ENCODE data around the gene ZC3HAV1.

DNA sequence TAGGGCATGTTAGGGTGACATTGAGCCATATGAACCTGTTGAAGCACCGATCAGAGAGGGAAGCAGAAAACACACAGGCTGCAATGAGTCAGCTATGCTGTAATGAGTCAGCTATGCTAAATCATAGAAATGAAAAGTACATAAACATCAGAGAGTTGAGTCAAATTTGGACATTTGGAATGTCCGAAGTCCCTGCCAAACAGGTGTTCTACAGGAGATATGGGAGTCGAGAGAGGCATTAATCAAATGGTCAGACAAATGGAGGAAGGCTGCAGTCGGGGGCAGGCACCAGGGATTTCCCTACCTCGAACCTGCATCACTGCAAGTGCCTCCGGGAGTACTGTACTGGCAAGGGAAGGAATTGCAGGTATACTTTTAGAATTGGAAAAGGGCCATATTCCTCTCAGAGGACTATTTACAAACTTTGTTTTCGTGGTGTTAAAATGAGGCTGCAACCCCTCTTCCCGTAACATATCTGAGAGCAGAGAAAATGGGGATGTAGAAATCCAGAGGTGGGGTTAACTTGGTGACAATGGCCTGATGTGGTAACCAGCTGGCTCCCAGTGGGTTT lies 8.8 kb upstream of the ZC3HAV1 start:
- TF ChIP-seq, protein P1, sequence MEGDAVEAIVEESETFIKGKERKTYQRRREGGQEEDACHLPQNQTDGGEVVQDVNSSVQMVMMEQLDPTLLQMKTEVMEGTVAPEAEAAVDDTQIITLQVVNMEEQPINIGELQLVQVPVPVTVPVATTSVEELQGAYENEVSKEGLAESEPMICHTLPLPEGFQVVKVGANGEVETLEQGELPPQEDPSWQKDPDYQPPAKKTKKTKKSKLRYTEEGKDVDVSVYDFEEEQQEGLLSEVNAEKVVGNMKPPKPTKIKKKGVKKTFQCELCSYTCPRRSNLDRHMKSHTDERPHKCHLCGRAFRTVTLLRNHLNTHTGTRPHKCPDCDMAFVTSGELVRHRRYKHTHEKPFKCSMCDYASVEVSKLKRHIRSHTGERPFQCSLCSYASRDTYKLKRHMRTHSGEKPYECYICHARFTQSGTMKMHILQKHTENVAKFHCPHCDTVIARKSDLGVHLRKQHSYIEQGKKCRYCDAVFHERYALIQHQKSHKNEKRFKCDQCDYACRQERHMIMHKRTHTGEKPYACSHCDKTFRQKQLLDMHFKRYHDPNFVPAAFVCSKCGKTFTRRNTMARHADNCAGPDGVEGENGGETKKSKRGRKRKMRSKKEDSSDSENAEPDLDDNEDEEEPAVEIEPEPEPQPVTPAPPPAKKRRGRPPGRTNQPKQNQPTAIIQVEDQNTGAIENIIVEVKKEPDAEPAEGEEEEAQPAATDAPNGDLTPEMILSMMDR (IDR thresholded peaks at IDR 0.05), result no peak
- TF ChIP-seq POLR2A (IDR thresholded peaks at IDR 0.05), result no peak

Data from thyroid gland (tissue), 4 donors.